Measurements from ENCODE around the gene INAFM1.
"Not testable (repeated sequence)": the region's sequence is repeated elsewhere in the genome, so short reads cannot be mapped to it uniquely, and the experiment has no call there.

The INAFM1 gene

GRCh38 chr19:47274891-47275761 lies 441 bp downstream of the INAFM1 start:
- no peak overlapping the region for H3K27ac ChIP-seq (ENCODE audit: low read depth, low read length)
- H3K4me2 ChIP-seq (ENCODE audit: low read length), result peak overlapping the region; percentile 94
- H3F3A ChIP-seq (ENCODE audit: control insufficient read depth, insufficient read depth), result 0 out of 2 replicates have a peak, but pooled peaks cover 2% of the 10 kb centered on the region

GRCh38 chr19:47275791-47276461 lies 1.2 kb downstream of the INAFM1 start:
- H3K4me3 ChIP-seq (ENCODE audit: low read length), result peak overlapping the region; percentile 84
- H3K27me3 ChIP-seq (ENCODE audit: control insufficient read depth, low read length), result no peaks in the 10 kb centered on the region
- peak overlapping the region; percentile 94 for H3K4me2 ChIP-seq (ENCODE audit: low read length)
- H3K4me1 ChIP-seq (ENCODE audit: control insufficient read depth, low read length), result peaks cover 39% of the 10 kb centered on the region
- no peaks in the 10 kb centered on the region for H3K9me2 ChIP-seq (replicated peaks; ENCODE audit: control insufficient read depth, low read length)
- H3K79me2 ChIP-seq (ENCODE audit: control insufficient read depth, low read length), result peaks cover 17% of the 10 kb centered on the region
- 0 out of 2 replicates have a peak, but pooled peaks cover 2% of the 10 kb centered on the region for H3F3A ChIP-seq (ENCODE audit: control insufficient read depth, insufficient read depth)
- no peaks in the 10 kb centered on the region for H3K9me3 ChIP-seq (ENCODE audit: control insufficient read depth, insufficient read depth, low read length)
- TF ChIP-seq EZH2phosphoT487 (IDR thresholded peaks at IDR 0.05; ENCODE audit: borderline replicate concordance, low read length) (no peak), CTCF (IDR thresholded peaks at IDR 0.05; ENCODE audit: low read depth, low read length, poor library complexity, severe bottlenecking) (no peak)
- no peaks in the 10 kb centered on the region; the same call in 1 of the 2 replicates for H4K20me1 ChIP-seq (ENCODE audit: control insufficient read depth, insufficient read depth, low read depth, low read length)
- no peak overlapping the region for H3K27ac ChIP-seq (ENCODE audit: low read depth, low read length)
- H3K36me3 ChIP-seq (ENCODE audit: control insufficient read depth, low read length), result peaks cover 10% of the 10 kb centered on the region

More at GRCh38 chr19:47274891-47275761, 441 bp downstream of the INAFM1 start:
- no peaks in the 10 kb centered on the region for H3K9me2 ChIP-seq (replicated peaks; ENCODE audit: control insufficient read depth, low read length)
- peak overlapping the region; percentile 84 for H3K4me3 ChIP-seq (ENCODE audit: low read length)
- no peaks in the 10 kb centered on the region for H3K9me3 ChIP-seq (ENCODE audit: control insufficient read depth, insufficient read depth, low read length)
- TF ChIP-seq CTCF (IDR thresholded peaks at IDR 0.05; ENCODE audit: low read depth, low read length, poor library complexity, severe bottlenecking) (no peak), EZH2phosphoT487 (IDR thresholded peaks at IDR 0.05; ENCODE audit: borderline replicate concordance, low read length) (no peak)
- H3K79me2 ChIP-seq (ENCODE audit: control insufficient read depth, low read length), result peaks cover 17% of the 10 kb centered on the region
- H3K27me3 ChIP-seq (ENCODE audit: control insufficient read depth, low read length), result no peaks in the 10 kb centered on the region
- peaks cover 11% of the 10 kb centered on the region for H3K36me3 ChIP-seq (ENCODE audit: control insufficient read depth, low read length)
- peaks cover 36% of the 10 kb centered on the region for H3K4me1 ChIP-seq (ENCODE audit: control insufficient read depth, low read length)
- H4K20me1 ChIP-seq (ENCODE audit: control insufficient read depth, insufficient read depth, low read depth, low read length), result no peaks in the 10 kb centered on the region; the same call in 1 of the 2 replicates

GRCh38 chr19:47276513-47276912 lies 1.8 kb downstream of the INAFM1 start:
- not testable (repeated sequence) for H3K36me3 ChIP-seq (ENCODE audit: control insufficient read depth, low read length); H3K27ac ChIP-seq (ENCODE audit: low read depth, low read length); H3K9me3 ChIP-seq (ENCODE audit: control insufficient read depth, insufficient read depth, low read length); H3F3A ChIP-seq (ENCODE audit: control insufficient read depth, insufficient read depth); H3K9me2 ChIP-seq (replicated peaks; ENCODE audit: control insufficient read depth, low read length); H3K27me3 ChIP-seq (ENCODE audit: control insufficient read depth, low read length); H4K20me1 ChIP-seq (ENCODE audit: control insufficient read depth, insufficient read depth, low read depth, low read length); H3K4me3 ChIP-seq (ENCODE audit: low read length)
- Histone ChIP-seq H3K4me2 (ENCODE audit: low read length) (0 out of 2 replicates have a peak overlapping the region, but pooled peaks have one; percentile 94), H3K4me1 (ENCODE audit: control insufficient read depth, low read length) (peaks cover 39% of the 10 kb centered on the region), H3K79me2 (ENCODE audit: control insufficient read depth, low read length) (peaks cover 17% of the 10 kb centered on the region)

All from DOHH2 (cell line).